ENCODE measurements around the gene ZNF679.
"Not testable (repeated sequence)": the region's sequence is repeated elsewhere in the genome, so short reads cannot be mapped to it uniquely, and the experiment has no call there.

Gene ZNF679

GRCh38 chr7:64308016-64308270 is 79.7 kb downstream of the ZNF679 start:
- in situ Hi-C loops (cut with HindIII; ENCODE audit: low sequenced_read_pairs) = no loop called here

GRCh38 chr7:64310426-64310825 is 82.2 kb downstream of the ZNF679 start:
- in situ Hi-C loops (cut with HindIII; ENCODE audit: low sequenced_read_pairs) = no loop called here

GRCh38 chr7:64312826-64313225 is 84.6 kb downstream of the ZNF679 start:
- in situ Hi-C loops (cut with HindIII; ENCODE audit: low sequenced_read_pairs) = no loop called here

- in situ Hi-C loops (cut with HindIII; ENCODE audit: low sequenced_read_pairs) = no loop called here
These were observed 85.6 kb downstream of the ZNF679 start, which contains the start of gene ZNF736 for GRCh38 chr7:64313740-64314491. TSS of gene ZNF736 (plus strand) at chr7:64313961. CDS start at chr7:64314151, 190 bp downstream.

GRCh38 chr7:64314566-64314965 is 86.3 kb downstream of the ZNF679 start:
- in situ Hi-C loops (cut with HindIII; ENCODE audit: low sequenced_read_pairs) = no loop called here

GRCh38 chr7:64316031-64316742 is 87.9 kb downstream of the ZNF679 start:
- in situ Hi-C loops (cut with HindIII; ENCODE audit: low sequenced_read_pairs) = not testable (repeated sequence)

All from endothelial cell of hepatic sinusoid (primary cell).